Dermis blood vessel endothelial cell (primary cell): ENCODE results near the gene ERV3-1. TPM values are rescaled to one million over a fixed set of nuclear protein-coding genes. Genes with fewer than 3 reads are reported as not detected.

Experiments
- total RNA-seq: library from RNA; depleted of rRNA; stranded (reverse); fragments of >200 nt; gene quantifications from 2 replicates; pipeline ENCODE4 v1.2.3, GENCODE V29; 2014

ERV3-1 gene
- total RNA-seq, 1 donor from 2014 or later = 7.7 TPM

Other genes starting within 250 kb of the ERV3-1 start
- 5.1 and 9.4 TPM in 2 replicates for gene ZNF138, start 212.3 kb downstream of the ERV3-1 start, total RNA-seq
- gene ZNF273, start 103.4 kb downstream of the ERV3-1 start, total RNA-seq = 5.1 and 10.9 TPM in 2 replicates
- 4.8 TPM in 2 replicates for gene ZNF117, start 15.7 kb downstream of the ERV3-1 start, total RNA-seq